ENCODE data around the gene DIP2C.
"Not testable (repeated sequence)": the region's sequence is repeated elsewhere in the genome, so short reads cannot be mapped to it uniquely, and the experiment has no call there.

The DIP2C gene

GRCh38 chr10:623477-624311, 65.8 kb downstream of the DIP2C start:
- DNase-seq: no peak

- DNase-seq: no peak
Observed at GRCh38 chr10:623014-623413, 66.5 kb downstream of the DIP2C start.

- no peak for DNase-seq
Observed at GRCh38 chr10:621981-622740, 67.3 kb downstream of the DIP2C start.

GRCh38 chr10:621513-621912, 68.0 kb downstream of the DIP2C start:
- no peak for DNase-seq

- DNase-seq: no peak
Observed at GRCh38 chr10:620971-621370, 68.5 kb downstream of the DIP2C start.

GRCh38 chr10:620417-620816, 69.1 kb downstream of the DIP2C start:
- DNase-seq: no peak

- no peak for DNase-seq
Observed at GRCh38 chr10:619710-620109, 69.8 kb downstream of the DIP2C start.

GRCh38 chr10:618229-618989, 71.1 kb downstream of the DIP2C start:
- DNase-seq: no peak

GRCh38 chr10:617471-617870, 72.0 kb downstream of the DIP2C start:
- no peak for DNase-seq

GRCh38 chr10:615583-616152, 73.8 kb downstream of the DIP2C start:
- no peak for DNase-seq

- no peak for DNase-seq
Observed at GRCh38 chr10:614790-615582, 74.5 kb downstream of the DIP2C start.

GRCh38 chr10:614139-614711, 75.2 kb downstream of the DIP2C start:
- DNase-seq: no peak

GRCh38 chr10:613271-614138, 76.0 kb downstream of the DIP2C start:
- no peak for DNase-seq

GRCh38 chr10:612696-613095, 76.8 kb downstream of the DIP2C start:
- DNase-seq: no peak

GRCh38 chr10:610642-611305, 78.7 kb downstream of the DIP2C start:
- not testable (repeated sequence) for DNase-seq

- DNase-seq: no peak
Observed at GRCh38 chr10:609868-610545, 79.5 kb downstream of the DIP2C start.

- DNase-seq: no peak
Observed at GRCh38 chr10:609262-609658, 80.2 kb downstream of the DIP2C start.

GRCh38 chr10:608331-609261, 80.9 kb downstream of the DIP2C start:
- no peak for DNase-seq
